Erythroblast (primary cell): ENCODE measurements around the gene D2HGDH.

Source experiments
- GATA1 ChIP-seq: IDR thresholded peaks from 2 replicates; pipeline ENCODE4 v1.6.1; 2011; ENCODE audit warnings: low read depth, mild to moderate bottlenecking, control low read depth, low read length, moderate library complexity
- POLR2A ChIP-seq: IDR thresholded peaks from 2 replicates; pipeline ENCODE4 v1.6.1; 2011; ENCODE audit warnings: mild to moderate bottlenecking, low read length

DNA sequence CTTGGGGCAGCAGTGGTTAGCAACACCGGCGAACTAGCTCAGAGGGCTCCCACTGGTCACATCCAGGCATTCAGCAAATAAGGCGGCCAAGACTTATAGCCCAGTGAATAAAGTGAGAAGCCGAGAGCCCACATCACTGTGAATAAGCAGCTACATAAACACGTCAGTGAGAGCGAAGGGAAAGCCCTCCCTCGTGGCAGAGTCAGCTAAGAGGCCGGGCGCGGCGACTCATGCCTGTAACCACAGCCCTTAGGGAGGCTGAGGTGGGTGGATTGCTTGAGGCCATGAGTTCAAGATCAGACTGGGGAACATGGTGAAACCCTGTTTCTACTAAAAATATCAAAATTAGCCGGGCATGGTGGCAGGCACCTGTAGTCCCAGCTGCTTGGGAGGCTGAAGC lies 5.2 kb downstream of the D2HGDH start:
- TF ChIP-seq POLR2A (no peak), GATA1 (no peak)
